HG03196 (cell line): ENCODE measurements around the gene TGIF1.
"Not testable (repeated sequence)": the region's sequence is repeated elsewhere in the genome, so short reads cannot be mapped to it uniquely, and the experiment has no call there.

ENCODE experiments used
- ATAC-seq: cut with Tn5 transposase; IDR thresholded peaks from one replicate; pipeline ENCODE4 v1.9.1; 2021; ENCODE audit not compliant: unreplicated experiment

TGIF1 gene

DNA sequence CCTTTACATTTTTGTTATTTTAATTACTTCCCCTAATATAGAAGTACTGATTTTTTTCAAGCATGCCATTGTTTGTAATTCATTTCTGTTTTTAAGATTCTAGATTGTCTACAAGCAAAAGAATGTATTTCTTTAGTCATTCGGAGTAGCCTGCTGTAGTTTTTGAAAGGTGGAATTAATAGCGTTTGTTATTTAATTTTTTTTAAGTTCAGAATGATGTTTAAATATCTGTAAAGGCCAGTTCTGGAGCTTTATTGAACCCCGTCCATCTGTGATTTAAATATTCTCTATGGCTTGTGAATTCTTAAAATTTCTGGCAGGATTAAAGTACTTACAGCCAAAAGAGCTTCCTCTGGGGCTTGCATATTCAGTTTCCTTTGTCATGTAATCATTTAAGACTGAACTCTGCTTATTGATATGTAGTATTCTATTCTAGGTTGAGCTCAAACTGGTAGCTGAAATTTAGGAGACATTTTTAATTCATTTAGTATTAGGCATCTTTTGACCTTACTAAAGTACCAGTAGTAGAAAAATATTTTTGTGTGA, 5.2 kb downstream of the TGIF1 start:
- no peak for ATAC-seq

DNA sequence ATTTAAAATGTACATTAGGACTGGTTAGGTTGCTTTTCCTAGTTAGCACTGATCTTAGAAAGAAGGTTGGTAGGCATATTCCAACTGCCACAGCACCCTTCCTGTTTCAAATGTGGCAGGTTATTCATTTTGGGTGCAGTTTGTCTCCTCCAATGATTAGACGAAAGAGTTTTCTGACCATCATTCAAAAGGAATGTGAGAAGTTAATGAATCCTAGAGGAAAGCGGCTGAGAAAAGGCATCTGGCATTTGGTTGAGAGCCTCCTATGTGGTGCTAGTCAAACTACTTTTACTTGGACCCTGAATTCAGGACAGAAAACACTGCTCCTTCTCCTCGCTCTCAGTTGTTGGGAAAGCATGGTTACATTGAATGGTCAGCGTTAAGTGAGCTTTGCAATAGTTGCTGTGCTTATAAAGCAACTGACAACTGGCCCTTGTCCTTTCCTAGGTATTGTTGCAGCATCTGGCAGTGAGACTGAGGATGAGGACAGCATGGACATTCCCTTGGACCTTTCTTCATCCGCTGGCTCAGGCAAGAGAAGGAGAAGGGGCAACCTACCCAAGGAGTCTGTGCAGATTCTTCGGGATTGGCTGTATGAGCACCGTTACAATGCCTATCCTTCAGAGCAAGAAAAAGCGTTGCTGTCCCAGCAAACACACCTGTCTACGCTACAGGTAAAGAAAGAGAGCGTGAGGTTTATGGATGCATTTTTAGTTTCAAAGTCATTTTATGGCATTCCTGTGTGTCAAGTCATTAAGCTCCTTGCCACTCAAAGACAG, 6.1 kb downstream of the TGIF1 start:
- no peak for ATAC-seq

DNA sequence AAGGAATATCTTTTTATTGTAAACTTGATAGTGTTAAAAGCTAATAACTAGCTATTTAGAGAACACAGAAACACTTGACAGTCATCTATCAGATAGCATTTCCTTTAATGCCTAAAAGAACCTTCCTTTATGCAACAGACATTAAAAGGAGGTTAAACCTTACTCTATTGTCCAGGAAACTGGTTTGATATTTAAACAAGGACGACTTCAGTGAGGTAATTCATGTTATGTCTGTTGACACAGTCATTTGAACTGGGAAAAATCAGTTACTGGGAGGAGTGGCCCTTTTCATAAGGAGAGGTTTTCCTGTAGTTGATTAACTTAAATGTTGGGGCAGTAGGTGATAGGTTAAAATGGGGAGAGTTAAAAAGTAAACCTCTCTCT, 6.7 kb downstream of the TGIF1 start:
- ATAC-seq, result no peak

DNA sequence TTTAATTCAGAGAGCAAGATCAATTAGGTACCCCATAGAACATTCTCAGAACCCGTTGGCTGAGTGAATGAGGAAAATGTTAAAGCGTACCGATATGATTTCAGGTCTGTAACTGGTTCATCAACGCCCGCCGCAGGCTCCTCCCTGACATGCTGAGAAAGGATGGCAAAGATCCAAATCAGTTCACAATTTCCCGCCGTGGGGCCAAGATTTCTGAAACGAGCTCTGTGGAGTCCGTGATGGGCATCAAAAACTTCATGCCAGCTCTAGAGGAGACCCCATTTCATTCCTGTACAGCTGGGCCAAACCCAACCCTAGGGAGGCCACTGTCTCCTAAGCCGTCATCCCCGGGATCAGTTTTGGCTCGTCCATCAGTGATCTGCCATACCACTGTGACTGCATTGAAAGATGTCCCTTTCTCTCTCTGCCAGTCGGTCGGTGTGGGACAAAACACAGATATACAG, 7.3 kb downstream of the TGIF1 start:
- ATAC-seq, result no peak

DNA sequence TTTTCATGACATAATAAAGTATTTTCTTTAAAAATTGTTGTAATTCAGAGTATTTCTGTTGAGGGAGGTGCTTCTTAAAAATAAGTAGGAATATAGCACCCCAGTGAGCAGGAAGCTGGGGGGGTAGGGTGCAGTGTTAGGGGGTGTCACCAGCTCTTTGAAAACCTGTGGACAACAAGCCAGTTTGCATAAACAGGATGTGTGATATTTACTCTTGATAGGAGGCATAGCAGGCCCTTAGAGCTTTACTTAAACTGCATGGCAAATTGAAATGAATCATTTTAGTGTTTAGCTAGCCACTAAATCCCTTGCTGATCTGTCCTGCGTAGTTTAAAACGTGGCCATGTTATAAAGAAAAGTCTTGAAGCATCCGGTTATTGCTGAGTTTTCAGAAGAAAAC, 8.4 kb downstream of the TGIF1 start:
- no peak for ATAC-seq

DNA sequence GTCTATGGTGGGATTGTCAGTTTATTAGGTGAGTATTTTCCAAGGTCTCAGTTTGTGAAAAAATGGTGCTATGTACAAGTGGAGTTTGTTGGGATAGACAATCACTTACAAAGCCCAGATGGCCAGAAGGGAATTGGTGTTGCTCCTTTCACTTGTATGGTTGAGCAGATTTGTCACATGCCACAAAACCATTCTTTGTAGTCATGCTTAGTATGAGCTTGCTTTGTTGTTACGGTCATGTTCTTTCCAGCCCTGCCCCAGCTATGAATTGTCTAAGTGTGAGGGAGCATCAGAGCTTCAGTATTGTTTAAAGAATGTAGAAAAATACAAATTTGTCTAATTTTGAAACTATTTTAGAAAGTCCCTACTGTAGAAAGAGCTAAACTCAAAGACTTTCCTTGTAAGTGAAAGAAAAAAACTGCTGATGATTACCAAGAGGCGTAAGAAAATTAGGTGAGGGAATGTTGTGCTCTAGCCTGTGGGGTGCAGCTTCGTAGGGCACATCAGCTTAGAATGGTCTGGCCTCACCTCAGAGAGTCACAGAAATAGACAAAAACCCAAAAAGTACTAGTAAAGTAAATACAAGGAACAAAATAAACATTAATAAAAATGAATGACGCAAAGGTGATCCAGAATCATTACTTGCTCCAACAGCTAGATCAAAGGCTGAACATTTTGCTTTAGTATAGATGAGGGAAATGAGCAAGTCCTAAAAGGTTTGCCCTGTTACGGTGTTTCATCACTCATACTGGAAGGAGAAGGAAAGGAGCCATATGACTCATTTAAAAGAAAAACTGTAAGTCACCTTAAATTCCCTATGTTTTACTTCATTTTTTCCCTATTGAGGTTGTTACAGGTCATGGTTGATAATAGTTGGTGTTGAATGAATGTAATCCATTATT, 9.2 kb downstream of the TGIF1 start:
- peak; percentile 56 for ATAC-seq

DNA sequence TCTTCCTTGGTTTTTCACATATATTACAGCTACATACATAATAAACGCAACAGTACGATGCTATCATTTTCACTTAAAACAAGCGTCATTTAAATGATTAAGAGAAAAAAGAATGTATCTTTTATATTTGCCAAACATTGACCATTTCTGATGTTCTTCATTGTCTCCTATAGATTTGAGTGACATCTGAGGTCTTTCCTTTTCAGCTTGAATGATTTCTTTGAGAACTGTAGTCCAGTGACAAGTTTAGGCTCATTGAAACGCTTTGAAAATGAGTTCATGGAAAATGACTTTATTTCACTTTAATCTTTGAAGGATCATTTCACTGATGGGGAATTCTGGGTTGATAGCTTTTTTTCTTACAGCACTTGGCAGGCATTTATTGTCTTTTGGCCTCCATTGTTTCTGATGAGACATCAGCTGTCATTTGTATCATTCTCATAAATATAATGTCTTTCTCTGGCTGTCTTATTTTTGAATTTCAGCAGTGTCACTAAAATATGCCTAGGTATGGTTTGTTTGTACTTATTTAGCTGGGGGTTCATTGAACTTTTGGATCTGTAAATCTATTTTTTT, 10.9 kb downstream of the TGIF1 start:
- no peak for ATAC-seq

DNA sequence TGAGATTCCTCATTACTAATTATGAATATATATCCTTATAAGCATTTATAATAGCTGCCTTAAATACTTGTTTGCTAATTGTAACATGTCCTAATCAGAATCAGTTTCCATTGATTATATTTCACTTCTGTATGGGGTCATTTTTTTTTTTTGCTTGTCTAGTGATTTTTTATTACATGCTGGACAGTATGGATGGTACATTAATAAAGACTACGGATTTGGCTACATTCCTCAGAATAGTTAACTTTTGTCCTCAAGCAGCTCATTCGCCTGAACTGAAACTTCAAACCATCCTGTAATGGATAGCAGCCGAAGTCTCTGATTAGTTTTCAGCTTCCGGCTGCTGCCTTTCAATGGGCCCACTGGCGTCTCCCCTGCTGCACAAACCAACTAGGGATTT, 11.7 kb downstream of the TGIF1 start:
- no peak for ATAC-seq

DNA sequence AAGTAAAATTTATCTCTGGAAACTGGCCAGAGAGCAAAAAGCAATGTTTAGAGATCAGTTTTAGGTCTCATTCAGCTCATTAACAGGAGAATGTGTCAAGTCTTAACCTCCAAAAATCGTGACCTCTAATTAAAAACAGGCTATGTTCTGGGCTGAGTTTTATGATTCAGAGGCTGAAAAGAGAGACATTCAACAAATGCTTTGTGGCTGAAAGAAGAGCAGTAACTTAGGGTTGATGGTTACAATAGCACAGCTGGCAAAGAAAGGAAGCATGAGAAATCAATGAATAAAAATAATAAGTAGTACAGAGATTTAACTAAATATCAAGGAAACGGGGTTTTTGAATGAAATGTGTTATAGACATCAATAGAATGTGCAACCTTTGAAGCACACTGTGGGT, 13.1 kb downstream of the TGIF1 start:
- ATAC-seq, result no peak

DNA sequence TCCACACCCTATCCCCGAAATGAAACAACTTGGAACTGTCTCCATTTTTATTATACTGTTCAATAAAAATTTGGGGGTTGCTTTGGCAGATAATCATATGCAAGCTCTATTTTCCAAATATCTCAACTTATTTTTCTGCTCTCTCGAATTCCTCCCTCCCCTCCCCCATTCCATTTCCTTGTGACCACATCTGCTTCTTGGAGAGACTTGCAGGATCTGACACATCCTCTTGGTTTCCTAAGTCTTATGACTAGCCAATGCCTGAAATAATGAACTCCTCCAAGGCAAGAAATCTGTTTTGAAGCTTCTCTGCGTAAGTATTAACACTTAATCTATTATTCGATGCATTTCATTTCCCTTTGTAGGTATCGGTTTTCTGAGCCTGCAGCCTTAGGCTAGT, 16.1 kb downstream of the TGIF1 start:
- ATAC-seq, result no peak

DNA sequence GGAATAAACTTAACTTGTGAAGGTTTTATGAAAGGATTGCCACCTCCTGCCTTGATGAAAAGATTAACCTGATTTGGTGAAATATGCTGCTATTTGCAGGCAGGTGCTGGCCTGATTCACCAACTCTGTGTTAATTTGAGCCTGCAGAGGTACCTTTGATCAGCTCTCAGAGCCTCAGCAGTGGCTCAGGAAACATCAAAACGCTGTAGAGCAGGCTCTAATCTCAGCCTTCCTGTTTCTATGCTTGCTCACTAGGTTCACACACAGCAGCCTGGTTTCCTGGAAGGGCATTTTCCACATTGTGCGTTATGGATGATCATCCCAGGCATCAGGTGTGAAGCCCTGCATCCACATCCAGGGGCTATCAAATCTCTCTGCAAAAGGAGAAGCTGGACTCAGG, 16.9 kb downstream of the TGIF1 start:
- ATAC-seq, result no peak

DNA sequence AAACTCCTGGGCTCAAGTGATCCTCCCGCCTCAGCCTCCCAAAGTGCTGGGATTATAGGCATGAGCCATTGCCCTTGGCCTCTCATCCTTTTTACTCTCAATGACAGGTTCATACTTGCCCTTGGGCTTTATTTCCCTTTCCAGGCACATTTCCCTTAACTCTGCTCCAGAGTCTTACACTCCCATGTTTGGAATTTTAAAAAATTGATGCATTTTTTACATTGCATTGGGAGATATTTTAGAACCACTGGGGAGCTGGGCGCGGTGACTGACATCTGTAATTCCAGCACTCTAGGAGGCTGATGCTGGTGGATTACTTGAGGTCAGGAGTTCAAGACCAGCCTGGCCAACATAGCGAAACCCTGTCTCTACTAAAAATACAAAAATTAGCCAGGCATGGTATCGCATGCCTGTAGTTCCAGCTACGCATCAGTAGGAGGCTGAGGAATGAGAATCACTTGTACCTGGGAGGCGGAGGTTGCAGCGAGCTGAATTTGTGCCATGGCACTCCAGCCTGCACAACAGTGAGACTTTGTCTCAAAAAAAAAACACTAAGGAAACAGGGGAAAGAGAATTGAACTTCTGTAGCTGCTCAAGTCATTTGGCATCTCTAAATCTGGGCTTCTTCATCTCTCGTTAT, 18.2 kb downstream of the TGIF1 start:
- ATAC-seq, result no peak

DNA sequence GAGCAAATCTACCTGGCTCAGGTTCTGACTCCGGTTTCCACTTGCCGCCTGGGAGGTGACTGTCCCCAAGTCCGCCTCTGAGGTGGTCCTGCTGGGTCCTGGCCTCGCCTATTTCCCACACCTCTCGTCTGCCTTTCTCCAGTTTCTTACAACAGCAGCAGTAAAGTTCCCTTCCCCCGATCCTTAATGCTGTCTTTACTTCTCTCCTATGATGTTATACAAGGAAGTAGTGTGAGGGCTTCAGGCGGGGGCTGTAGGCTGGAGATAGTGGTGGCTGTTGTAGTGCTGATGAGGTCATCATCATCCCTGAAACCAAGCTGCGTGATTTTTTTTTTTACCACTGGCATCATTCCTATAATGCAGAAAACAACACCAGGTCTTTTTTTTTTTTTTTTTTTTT, 18.9 kb downstream of the TGIF1 start:
- ATAC-seq, result no peak

DNA sequence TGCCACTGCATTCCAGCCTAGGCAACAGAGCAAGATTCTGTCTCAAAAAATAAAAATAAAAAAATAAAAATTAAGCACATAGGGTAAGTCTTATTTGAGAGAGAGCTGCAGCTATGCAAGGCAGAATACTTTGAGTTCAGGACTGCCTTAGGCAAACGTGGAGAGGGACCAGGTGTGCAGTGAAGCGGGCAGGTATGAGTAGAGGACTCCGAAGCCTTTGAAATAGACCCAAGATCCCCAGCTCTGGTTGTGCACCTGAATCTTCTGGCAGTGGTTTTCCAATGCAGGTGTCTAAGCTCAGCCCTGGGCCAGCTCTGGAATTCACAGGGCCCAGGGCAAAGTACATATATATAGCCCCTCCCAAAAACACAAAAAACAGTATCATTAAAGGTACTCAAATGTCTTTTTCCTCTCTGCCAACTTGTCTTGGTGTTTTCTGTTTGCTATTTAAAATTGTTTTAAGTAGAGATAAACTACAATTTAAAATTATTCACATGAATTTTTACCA, 21.2 kb downstream of the TGIF1 start:
- no peak for ATAC-seq

DNA sequence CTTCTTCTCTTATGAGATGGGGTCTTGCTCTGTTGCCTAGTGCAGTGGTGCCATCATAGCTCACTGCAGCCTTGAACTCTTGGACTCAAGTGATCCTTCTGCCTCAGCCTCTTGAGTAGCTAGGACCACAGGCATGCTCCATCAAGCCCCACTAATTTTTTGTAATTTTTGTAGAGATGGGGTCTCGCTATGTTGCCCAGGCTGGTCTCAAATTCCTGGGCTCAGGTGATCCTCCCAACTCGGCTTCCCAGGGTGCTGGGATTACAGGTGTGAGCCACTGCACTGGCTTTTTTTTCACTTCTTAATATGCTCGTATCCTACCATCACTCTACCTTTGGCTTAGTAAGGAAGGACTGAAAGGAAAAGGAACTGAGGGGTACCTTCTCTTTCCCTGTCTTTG, 22.1 kb downstream of the TGIF1 start:
- ATAC-seq, result not testable (repeated sequence)

DNA sequence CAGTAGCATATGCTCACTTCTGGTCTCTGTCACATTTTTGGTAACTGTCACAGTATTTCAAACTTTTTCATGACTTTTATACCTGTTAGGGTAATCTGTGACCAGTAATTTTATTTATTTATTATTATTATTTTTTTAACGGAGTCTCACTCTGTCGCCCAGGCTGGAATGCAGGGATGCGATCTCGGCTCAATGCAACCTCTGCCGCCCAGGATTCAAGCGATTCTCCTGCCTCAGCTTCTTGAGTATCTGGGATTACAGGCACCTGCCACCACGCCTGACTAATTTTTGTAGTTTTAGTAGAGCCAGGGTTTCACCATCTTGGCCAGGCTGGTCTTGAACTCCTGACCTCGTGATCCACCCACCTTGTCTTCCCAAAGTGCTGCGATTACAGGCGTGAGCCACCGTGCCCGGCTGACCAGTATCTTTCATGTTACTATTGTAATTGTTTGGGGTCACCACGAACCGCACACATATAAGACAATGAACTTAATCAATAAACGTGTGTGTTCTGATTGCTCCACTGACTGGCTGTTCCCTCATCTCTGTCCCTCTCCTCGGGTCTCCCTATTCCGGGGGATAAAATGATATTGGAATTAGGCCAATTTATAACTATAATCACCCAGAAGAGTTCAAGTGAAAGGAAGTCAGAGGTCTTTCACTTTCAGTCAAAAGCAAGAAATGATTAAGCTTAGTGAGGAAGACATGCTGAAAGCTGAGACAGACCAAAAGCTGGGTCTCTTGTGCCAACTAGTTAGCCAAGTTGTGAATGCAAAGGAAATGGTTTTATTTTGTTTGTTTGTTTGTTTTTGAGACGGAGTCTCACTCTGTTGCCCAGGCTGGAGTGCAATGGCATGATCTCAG, 22.9 kb downstream of the TGIF1 start:
- ATAC-seq, result peak; percentile 77

DNA sequence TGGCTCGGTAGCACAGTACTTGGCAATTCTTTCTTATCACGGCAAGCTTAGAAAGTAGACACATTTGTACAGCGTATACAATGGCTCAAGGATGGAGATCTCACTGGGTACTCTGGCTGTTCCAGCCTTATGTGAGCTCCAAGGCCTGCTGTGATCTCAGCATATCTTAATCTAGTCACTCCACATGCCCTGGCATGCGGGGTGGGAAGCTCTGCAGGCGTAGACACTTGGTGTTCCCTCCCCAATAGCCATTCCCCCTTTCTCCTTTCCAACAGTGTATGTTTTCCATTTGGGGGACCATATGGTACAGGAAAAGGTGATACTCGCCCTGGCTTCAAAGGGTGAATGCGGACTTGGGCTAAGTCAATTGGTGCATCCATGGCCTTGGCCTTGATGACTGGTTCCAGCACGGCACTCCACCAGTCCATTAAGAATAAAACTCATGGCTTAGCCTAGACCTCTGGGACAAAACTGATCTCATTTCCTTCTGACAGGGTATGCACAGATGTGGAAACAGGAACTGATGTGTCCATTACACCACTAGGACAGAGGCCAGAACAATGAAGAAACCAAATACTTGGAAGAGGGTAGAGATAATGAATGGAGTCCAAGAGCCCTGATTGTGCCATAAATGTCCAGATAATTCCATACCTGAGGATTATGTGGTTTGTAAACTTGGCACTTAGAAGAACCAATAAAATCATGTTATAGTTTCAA, 28.4 kb downstream of the TGIF1 start:
- ATAC-seq, result no peak

DNA sequence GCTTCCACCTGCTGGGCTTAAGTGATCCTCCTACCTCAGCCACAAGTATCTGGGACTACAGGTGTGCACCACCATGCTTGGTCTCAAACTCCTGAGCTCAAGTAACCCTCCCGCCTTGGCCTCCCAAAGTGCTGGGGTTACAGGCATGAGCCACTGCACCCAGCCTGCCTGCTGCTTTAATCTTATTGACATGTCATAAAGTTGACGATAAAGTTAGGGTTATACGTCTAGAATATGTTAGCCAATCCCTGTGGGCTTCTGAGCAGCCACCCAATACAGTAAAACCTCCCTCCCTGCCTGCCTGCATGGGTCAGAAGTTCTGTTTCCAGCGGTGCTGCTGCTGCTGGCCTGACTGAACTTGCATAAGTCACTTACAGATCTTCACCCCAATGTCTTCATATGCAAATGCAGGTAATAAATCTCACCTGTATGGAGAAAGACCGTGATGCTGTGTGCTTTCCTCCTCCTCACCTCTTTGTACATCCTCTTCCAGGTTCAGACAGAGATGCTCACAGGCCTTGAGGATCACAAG, 30.1 kb downstream of the TGIF1 start:
- no peak for ATAC-seq
